ENCODE measurements around the gene PLXDC2.

Gene PLXDC2

GRCh38 chr10:19971343-19972052, 155.3 kb downstream of the PLXDC2 start:
- Histone ChIP-seq H3K4me1 (ENCODE audit: control extremely low read depth in 1 of 4, control insufficient read depth in 4 of 4, insufficient read depth in 4 of 4, low read length in 3 of 4) (peaks cover 0 to 11% (median 2%) of the 10 kb centered on the region in 4 experiments), H3K27ac (ENCODE audit: insufficient read depth in 1 of 2, low read depth in 1 of 2, low read length in 2 of 2, poor library complexity in 1 of 2, severe bottlenecking in 2 of 2) (no peak overlapping the region), H3K27me3 (replicated peaks in 2 of 5; ENCODE audit: control insufficient read depth in 4 of 5, insufficient read depth in 5 of 5, low read length in 4 of 5) (no peaks in the 10 kb centered on the region), H3K9me3 (ENCODE audit: control extremely low read depth in 1 of 5, control insufficient read depth in 4 of 5, insufficient read depth in 2 of 5, low read depth in 1 of 5, low read length in 4 of 5) (no peaks in the 10 kb centered on the region), H3K36me3 (ENCODE audit: control insufficient read depth in 4 of 4, insufficient read depth in 4 of 4, low read length in 3 of 4) (no peaks in the 10 kb centered on the region), H3K4me3 (ENCODE audit: control insufficient read depth in 1 of 7, extremely low read depth in 1 of 7, insufficient read depth in 4 of 7, low read depth in 2 of 7, low read length in 6 of 7) (no peak overlapping the region)
- ChIA-PET CTCF (no interaction called here), POLR2A (no interaction called here)
- no peak for DNase-seq
- 83% methylated on average over 8 of the region's 9 CpGs for WGBS (ENCODE audit: insufficient coverage)

GRCh38 chr10:19974138-19974537, 157.9 kb downstream of the PLXDC2 start:
- peak in 2 of 3 donors; percentile 22 to 53 for DNase-seq
- H3K9me3 ChIP-seq (ENCODE audit: control extremely low read depth in 1 of 5, control insufficient read depth in 4 of 5, insufficient read depth in 2 of 5, low read depth in 1 of 5, low read length in 4 of 5), result no peaks in the 10 kb centered on the region
- POLR2A ChIA-PET, result no interaction called here
- H3K36me3 ChIP-seq (ENCODE audit: control insufficient read depth in 4 of 4, insufficient read depth in 4 of 4, low read length in 3 of 4), result no peaks in the 10 kb centered on the region
- peaks cover 0 to 11% (median 2%) of the 10 kb centered on the region in 4 experiments for H3K4me1 ChIP-seq (ENCODE audit: control extremely low read depth in 1 of 4, control insufficient read depth in 4 of 4, insufficient read depth in 4 of 4, low read length in 3 of 4)
- H3K27me3 ChIP-seq (replicated peaks in 2 of 5; ENCODE audit: control insufficient read depth in 4 of 5, insufficient read depth in 5 of 5, low read length in 4 of 5), result no peaks in the 10 kb centered on the region
- no peak overlapping the region for H3K27ac ChIP-seq (ENCODE audit: insufficient read depth in 1 of 2, low read depth in 1 of 2, low read length in 2 of 2, poor library complexity in 1 of 2, severe bottlenecking in 2 of 2)
- CTCF ChIA-PET, result no interaction called here
- no peak overlapping the region for H3K4me3 ChIP-seq (ENCODE audit: control insufficient read depth in 1 of 7, extremely low read depth in 1 of 7, insufficient read depth in 4 of 7, low read depth in 2 of 7, low read length in 6 of 7)
- 0% methylated on average over 1 of the region's 1 CpG for WGBS (ENCODE audit: insufficient coverage)

GRCh38 chr10:19974554-19974953, 158.3 kb downstream of the PLXDC2 start:
- no peak overlapping the region for H3K27ac ChIP-seq (ENCODE audit: insufficient read depth in 1 of 2, low read depth in 1 of 2, low read length in 2 of 2, poor library complexity in 1 of 2, severe bottlenecking in 2 of 2)
- DNase-seq, result no peak
- WGBS (ENCODE audit: insufficient coverage), result no CpG with 5 or more reads among the region's 2 CpGs
- POLR2A ChIA-PET, result no interaction called here
- H3K4me1 ChIP-seq (ENCODE audit: control extremely low read depth in 1 of 4, control insufficient read depth in 4 of 4, insufficient read depth in 4 of 4, low read length in 3 of 4), result peaks cover 0 to 11% (median 4%) of the 10 kb centered on the region in 4 experiments
- no peaks in the 10 kb centered on the region for H3K36me3 ChIP-seq (ENCODE audit: control insufficient read depth in 4 of 4, insufficient read depth in 4 of 4, low read length in 3 of 4)
- no peaks in the 10 kb centered on the region for H3K9me3 ChIP-seq (ENCODE audit: control extremely low read depth in 1 of 5, control insufficient read depth in 4 of 5, insufficient read depth in 2 of 5, low read depth in 1 of 5, low read length in 4 of 5)
- H3K27me3 ChIP-seq (replicated peaks in 2 of 5; ENCODE audit: control insufficient read depth in 4 of 5, insufficient read depth in 5 of 5, low read length in 4 of 5), result no peaks in the 10 kb centered on the region
- CTCF ChIA-PET, result no interaction called here
- H3K4me3 ChIP-seq (ENCODE audit: control insufficient read depth in 1 of 7, extremely low read depth in 1 of 7, insufficient read depth in 4 of 7, low read depth in 2 of 7, low read length in 6 of 7), result no peak overlapping the region

GRCh38 chr10:19977097-19977521, 160.9 kb downstream of the PLXDC2 start:
- CTCF ChIA-PET, result no interaction called here
- no peaks in the 10 kb centered on the region for H3K9me3 ChIP-seq (ENCODE audit: control extremely low read depth in 1 of 5, control insufficient read depth in 4 of 5, insufficient read depth in 2 of 5, low read depth in 1 of 5, low read length in 4 of 5)
- no peak overlapping the region for H3K4me3 ChIP-seq (ENCODE audit: control insufficient read depth in 1 of 7, extremely low read depth in 1 of 7, insufficient read depth in 4 of 7, low read depth in 2 of 7, low read length in 6 of 7)
- H3K27ac ChIP-seq (ENCODE audit: insufficient read depth in 1 of 2, low read depth in 1 of 2, low read length in 2 of 2, poor library complexity in 1 of 2, severe bottlenecking in 2 of 2), result no peak overlapping the region
- H3K27me3 ChIP-seq (replicated peaks in 2 of 5; ENCODE audit: control insufficient read depth in 4 of 5, insufficient read depth in 5 of 5, low read length in 4 of 5), result no peaks in the 10 kb centered on the region
- peaks cover 0 to 11% (median 4%) of the 10 kb centered on the region in 4 experiments for H3K4me1 ChIP-seq (ENCODE audit: control extremely low read depth in 1 of 4, control insufficient read depth in 4 of 4, insufficient read depth in 4 of 4, low read length in 3 of 4)
- POLR2A ChIA-PET, result no interaction called here
- no peak for DNase-seq
- 100% methylated on average over 3 of the region's 3 CpGs for WGBS (ENCODE audit: insufficient coverage)
- H3K36me3 ChIP-seq (ENCODE audit: control insufficient read depth in 4 of 4, insufficient read depth in 4 of 4, low read length in 3 of 4), result no peaks in the 10 kb centered on the region

- H3K9me3 ChIP-seq (ENCODE audit: control extremely low read depth in 1 of 5, control insufficient read depth in 4 of 5, insufficient read depth in 2 of 5, low read depth in 1 of 5, low read length in 4 of 5), result no peaks in the 10 kb centered on the region
- no peak overlapping the region for H3K4me3 ChIP-seq (ENCODE audit: control insufficient read depth in 1 of 7, extremely low read depth in 1 of 7, insufficient read depth in 4 of 7, low read depth in 2 of 7, low read length in 6 of 7)
- peaks cover 0 to 5% (median under 1%) of the 10 kb centered on the region in 4 experiments for H3K4me1 ChIP-seq (ENCODE audit: control extremely low read depth in 1 of 4, control insufficient read depth in 4 of 4, insufficient read depth in 4 of 4, low read length in 3 of 4)
- ChIA-PET CTCF (no interaction called here), POLR2A (interaction anchor here (0.8 kb wide), 1 partner anchor 25 kb away, joined by 3 read pairs; no protein-coding TSS in a partner anchor)
- H3K27me3 ChIP-seq (replicated peaks in 2 of 5; ENCODE audit: control insufficient read depth in 4 of 5, insufficient read depth in 5 of 5, low read length in 4 of 5), result no peaks in the 10 kb centered on the region
- WGBS (ENCODE audit: insufficient coverage), result no CpG with 5 or more reads among the region's 6 CpGs
- no peaks in the 10 kb centered on the region for H3K36me3 ChIP-seq (ENCODE audit: control insufficient read depth in 4 of 4, insufficient read depth in 4 of 4, low read length in 3 of 4)
- no peak overlapping the region for H3K27ac ChIP-seq (ENCODE audit: insufficient read depth in 1 of 2, low read depth in 1 of 2, low read length in 2 of 2, poor library complexity in 1 of 2, severe bottlenecking in 2 of 2)
- DNase-seq, result no peak
Observed at GRCh38 chr10:19979628-19980027, 163.4 kb downstream of the PLXDC2 start.

GRCh38 chr10:19983880-19984565, 167.8 kb downstream of the PLXDC2 start:
- Histone ChIP-seq H3K4me1 (ENCODE audit: control extremely low read depth in 1 of 4, control insufficient read depth in 4 of 4, insufficient read depth in 4 of 4, low read length in 3 of 4) (peaks cover 0 to 20% (median 5%) of the 10 kb centered on the region in 4 experiments), H3K4me3 (ENCODE audit: control insufficient read depth in 1 of 7, extremely low read depth in 1 of 7, insufficient read depth in 4 of 7, low read depth in 2 of 7, low read length in 6 of 7) (no peak overlapping the region), H3K9me3 (ENCODE audit: control extremely low read depth in 1 of 5, control insufficient read depth in 4 of 5, insufficient read depth in 2 of 5, low read depth in 1 of 5, low read length in 4 of 5) (no peaks in the 10 kb centered on the region), H3K27ac (ENCODE audit: insufficient read depth in 1 of 2, low read depth in 1 of 2, low read length in 2 of 2, poor library complexity in 1 of 2, severe bottlenecking in 2 of 2) (no peak overlapping the region), H3K27me3 (replicated peaks in 2 of 5; ENCODE audit: control insufficient read depth in 4 of 5, insufficient read depth in 5 of 5, low read length in 4 of 5) (no peaks in the 10 kb centered on the region), H3K36me3 (ENCODE audit: control insufficient read depth in 4 of 4, insufficient read depth in 4 of 4, low read length in 3 of 4) (no peaks in the 10 kb centered on the region)
- CTCF ChIA-PET, result no interaction called here
- no peak for DNase-seq
- WGBS (ENCODE audit: insufficient coverage), result 89% methylated on average over 5 of the region's 5 CpGs
- POLR2A ChIA-PET, result no interaction called here

GRCh38 chr10:19985745-19986144, 169.5 kb downstream of the PLXDC2 start:
- 39% methylated on average over 2 of the region's 3 CpGs for WGBS (ENCODE audit: insufficient coverage)
- no peak overlapping the region for H3K27ac ChIP-seq (ENCODE audit: insufficient read depth in 1 of 2, low read depth in 1 of 2, low read length in 2 of 2, poor library complexity in 1 of 2, severe bottlenecking in 2 of 2)
- no peak for DNase-seq

More at GRCh38 chr10:19985745-19986144, 169.5 kb downstream of the PLXDC2 start:
- no peaks in the 10 kb centered on the region for H3K9me3 ChIP-seq (ENCODE audit: control extremely low read depth in 1 of 5, control insufficient read depth in 4 of 5, insufficient read depth in 2 of 5, low read depth in 1 of 5, low read length in 4 of 5)
- CTCF ChIA-PET, result no interaction called here
- H3K27me3 ChIP-seq (replicated peaks in 2 of 5; ENCODE audit: control insufficient read depth in 4 of 5, insufficient read depth in 5 of 5, low read length in 4 of 5), result no peaks in the 10 kb centered on the region
- no peak overlapping the region for H3K4me3 ChIP-seq (ENCODE audit: control insufficient read depth in 1 of 7, extremely low read depth in 1 of 7, insufficient read depth in 4 of 7, low read depth in 2 of 7, low read length in 6 of 7)
- POLR2A ChIA-PET, result no interaction called here
- no peaks in the 10 kb centered on the region for H3K36me3 ChIP-seq (ENCODE audit: control insufficient read depth in 4 of 4, insufficient read depth in 4 of 4, low read length in 3 of 4)
- H3K4me1 ChIP-seq (ENCODE audit: control extremely low read depth in 1 of 4, control insufficient read depth in 4 of 4, insufficient read depth in 4 of 4, low read length in 3 of 4), result peaks cover 0 to 18% (median 5%) of the 10 kb centered on the region in 4 experiments

All from common myeloid progenitor, CD34-positive (primary cell).